ENCODE results near the gene PSMD3. TPM values are rescaled to one million over a fixed set of nuclear protein-coding genes. Genes with fewer than 3 reads are reported as not detected.

The PSMD3 gene
- total and polyA plus RNA-seq, 9 of the 15 experiments (the other 6 are each of a cell fraction or from before 2014, with no cell fraction given): 2.0 to 251 (median 135) TPM

DNA sequence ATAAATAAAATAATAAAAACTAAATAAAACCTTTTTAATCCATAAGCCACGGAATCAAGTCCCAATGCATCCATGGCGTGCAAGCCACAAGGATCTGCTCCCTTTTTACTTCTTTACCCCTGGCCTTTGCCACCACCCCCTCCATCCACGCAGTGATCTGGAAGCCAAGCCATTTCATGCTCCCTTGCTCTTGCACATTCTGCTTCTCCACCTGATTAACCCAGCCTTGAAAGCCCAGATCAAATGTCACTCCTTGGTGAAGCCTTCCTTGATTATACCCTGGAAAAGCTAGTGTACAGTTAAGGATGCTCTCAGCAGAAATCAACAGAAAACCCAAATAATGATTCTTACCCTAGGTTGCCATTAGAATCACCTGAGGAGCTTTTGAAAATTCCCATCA, 43.2 kb upstream of the PSMD3 start (continued):
- TF ChIP-seq, protein P1, sequence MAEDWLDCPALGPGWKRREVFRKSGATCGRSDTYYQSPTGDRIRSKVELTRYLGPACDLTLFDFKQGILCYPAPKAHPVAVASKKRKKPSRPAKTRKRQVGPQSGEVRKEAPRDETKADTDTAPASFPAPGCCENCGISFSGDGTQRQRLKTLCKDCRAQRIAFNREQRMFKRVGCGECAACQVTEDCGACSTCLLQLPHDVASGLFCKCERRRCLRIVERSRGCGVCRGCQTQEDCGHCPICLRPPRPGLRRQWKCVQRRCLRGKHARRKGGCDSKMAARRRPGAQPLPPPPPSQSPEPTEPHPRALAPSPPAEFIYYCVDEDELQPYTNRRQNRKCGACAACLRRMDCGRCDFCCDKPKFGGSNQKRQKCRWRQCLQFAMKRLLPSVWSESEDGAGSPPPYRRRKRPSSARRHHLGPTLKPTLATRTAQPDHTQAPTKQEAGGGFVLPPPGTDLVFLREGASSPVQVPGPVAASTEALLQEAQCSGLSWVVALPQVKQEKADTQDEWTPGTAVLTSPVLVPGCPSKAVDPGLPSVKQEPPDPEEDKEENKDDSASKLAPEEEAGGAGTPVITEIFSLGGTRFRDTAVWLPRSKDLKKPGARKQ (CRISPR knock-in tag; IDR thresholded peaks at IDR 0.05): no peak
- no peak for TF ChIP-seq SMARCB1 (IDR thresholded peaks at IDR 0.05; ENCODE audit: insufficient read length, low read depth)
- no peak for TF ChIP-seq NCOA4 (IDR thresholded peaks at IDR 0.05; ENCODE audit: partially characterized antibody)
- no peak for TF ChIP-seq NFYB (IDR thresholded peaks at IDR 0.05; ENCODE audit: extremely low read depth, insufficient read length)
- TF ChIP-seq, protein P2, sequence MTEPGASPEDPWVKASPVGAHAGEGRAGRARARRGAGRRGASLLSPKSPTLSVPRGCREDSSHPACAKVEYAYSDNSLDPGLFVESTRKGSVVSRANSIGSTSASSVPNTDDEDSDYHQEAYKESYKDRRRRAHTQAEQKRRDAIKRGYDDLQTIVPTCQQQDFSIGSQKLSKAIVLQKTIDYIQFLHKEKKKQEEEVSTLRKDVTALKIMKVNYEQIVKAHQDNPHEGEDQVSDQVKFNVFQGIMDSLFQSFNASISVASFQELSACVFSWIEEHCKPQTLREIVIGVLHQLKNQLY (CRISPR knock-in tag; conservative IDR thresholded peaks at IDR 0.05): no peak
- no peak for TF ChIP-seq ZNF140 (CRISPR knock-in tag; IDR thresholded peaks at IDR 0.05)
- TF ChIP-seq RBM34 (IDR thresholded peaks at IDR 0.05; ENCODE audit: borderline replicate concordance, insufficient read depth, low read length): no peak

Data from K562 (cell line).